Measurements from ENCODE around the gene OR1N1. TPM values are rescaled to one million over a fixed set of nuclear protein-coding genes. Genes with fewer than 3 reads are reported as not detected.
"Not testable (repeated sequence)": the region's sequence is repeated elsewhere in the genome, so short reads cannot be mapped to it uniquely, and the experiment has no call there.

The OR1N1 gene
- total RNA-seq, result not detected
- long read RNA-seq, result 0 reads

GRCh38 chr9:122527193-122527592 is at the start of gene OR1N1:
TSS of gene OR1N1 (minus strand) at chr9:122527293. CDS start at chr9:122527293, 0 bp downstream.
- intact Hi-C loops (cut with DNase I), result no loop called here
- no peak for DNase-seq (ENCODE audit: low spot score)

GRCh38 chr9:122572456-122572855 is 45.4 kb upstream of the OR1N1 start:
- intact Hi-C loops (cut with DNase I), result no loop called here

GRCh38 chr9:122567901-122568300 is 40.8 kb upstream of the OR1N1 start:
- intact Hi-C loops (cut with DNase I), result no loop called here
- no peak for DNase-seq (ENCODE audit: low spot score)

More at GRCh38 chr9:122572456-122572855, 45.4 kb upstream of the OR1N1 start:
- no peak for DNase-seq (ENCODE audit: low spot score)

- intact Hi-C loops (cut with DNase I), result no loop called here
- DNase-seq (ENCODE audit: low spot score), result no peak
Measured at GRCh38 chr9:122562134-122562760, 35.2 kb upstream of the OR1N1 start.

- DNase-seq (ENCODE audit: low spot score), result no peak
- intact Hi-C loops (cut with DNase I), result no loop called here
Measured at GRCh38 chr9:122561446-122561845, 34.4 kb upstream of the OR1N1 start.

- DNase-seq (ENCODE audit: low spot score), result no peak
- intact Hi-C loops (cut with DNase I), result no loop called here
Measured at GRCh38 chr9:122552812-122553211, 25.7 kb upstream of the OR1N1 start, which contains the start of gene OR1N2. TSS of gene OR1N2 (plus strand) at chr9:122553112. CDS start at chr9:122553212, 100 bp downstream.

- DNase-seq (ENCODE audit: low spot score), result no peak
- intact Hi-C loops (cut with DNase I), result no loop called here
Measured at GRCh38 chr9:122551371-122551770, 24.3 kb upstream of the OR1N1 start.

- intact Hi-C loops (cut with DNase I), result no loop called here
Measured at GRCh38 chr9:122546196-122546595, 19.1 kb upstream of the OR1N1 start.

GRCh38 chr9:122538757-122539156 is 11.7 kb upstream of the OR1N1 start:
- intact Hi-C loops (cut with DNase I), result no loop called here
- DNase-seq (ENCODE audit: low spot score), result no peak

More at GRCh38 chr9:122546196-122546595, 19.1 kb upstream of the OR1N1 start:
- DNase-seq (ENCODE audit: low spot score), result no peak

GRCh38 chr9:122537066-122537465 is 10.0 kb upstream of the OR1N1 start:
- intact Hi-C loops (cut with DNase I); DNase-seq (ENCODE audit: low spot score): not testable (repeated sequence)

- DNase-seq (ENCODE audit: low spot score), result no peak
- intact Hi-C loops (cut with DNase I), result no loop called here
Measured at GRCh38 chr9:122536134-122536533, 9.0 kb upstream of the OR1N1 start.

GRCh38 chr9:122531157-122531556 is 4.1 kb upstream of the OR1N1 start:
- intact Hi-C loops (cut with DNase I); DNase-seq (ENCODE audit: low spot score): not testable (repeated sequence)

GRCh38 chr9:122526602-122527001 is 491 bp downstream of the OR1N1 start:
- intact Hi-C loops (cut with DNase I), result no loop called here

GRCh38 chr9:122519376-122519775 is 7.7 kb downstream of the OR1N1 start:
- DNase-seq (ENCODE audit: low spot score), result no peak
- intact Hi-C loops (cut with DNase I), result no loop called here

More at GRCh38 chr9:122526602-122527001, 491 bp downstream of the OR1N1 start:
- no peak for DNase-seq (ENCODE audit: low spot score)

GRCh38 chr9:122518841-122519240 is 8.3 kb downstream of the OR1N1 start, which contains the start of gene OR1J4:
TSS of gene OR1J4 (plus strand) at chr9:122519141. CDS start at chr9:122519141, 0 bp downstream.
- no peak for DNase-seq (ENCODE audit: low spot score)
- intact Hi-C loops (cut with DNase I), result no loop called here

- intact Hi-C loops (cut with DNase I), result no loop called here
- DNase-seq (ENCODE audit: low spot score), result no peak
Measured at GRCh38 chr9:122518226-122518625, 8.9 kb downstream of the OR1N1 start.

- no peak for DNase-seq (ENCODE audit: low spot score)
Measured at GRCh38 chr9:122510502-122510901, 16.6 kb downstream of the OR1N1 start, which contains the start of gene OR1J2. TSS of gene OR1J2 (plus strand) at chr9:122510802. CDS start at chr9:122510802, 0 bp downstream.

GRCh38 chr9:122506964-122507363 is 20.1 kb downstream of the OR1N1 start:
- no peak for DNase-seq (ENCODE audit: low spot score)
- intact Hi-C loops (cut with DNase I), result no loop called here

More at GRCh38 chr9:122510502-122510901, 16.6 kb downstream of the OR1N1 start, which contains the start of gene OR1J2:
- intact Hi-C loops (cut with DNase I), result no loop called here

GRCh38 chr9:122498883-122499288 is 28.2 kb downstream of the OR1N1 start:
- no peak for DNase-seq (ENCODE audit: low spot score)
- intact Hi-C loops (cut with DNase I), result no loop called here

GRCh38 chr9:122479062-122479461 is 48.0 kb downstream of the OR1N1 start:
- DNase-seq (ENCODE audit: low spot score), result no peak
- intact Hi-C loops (cut with DNase I), result no loop called here

- intact Hi-C loops (cut with DNase I), result no loop called here
- DNase-seq (ENCODE audit: low spot score), result no peak
Measured at GRCh38 chr9:122477826-122478225, 49.3 kb downstream of the OR1N1 start, which contains the start of gene OR1J1. TSS of gene OR1J1 (minus strand) at chr9:122477926. CDS start at chr9:122477926, 0 bp downstream.

All from cardiac septum (tissue), 1 donor.